Spleen (tissue), 11 donors: ENCODE measurements around the gene NFU1. TPM values are rescaled to one million over a fixed set of nuclear protein-coding genes. Genes with fewer than 3 reads are reported as not detected.

Source experiments
- DNase-seq: peaks from one replicate; pipeline ENCODE4 v3.0.0-alpha.2; 2020
- H3K27ac ChIP-seq, 8 donors: fragments of 200-600 bp; sonication (generic) in 7 of 8; 1 replicate in 4 of 8; 2 replicates in 4 of 8; pipeline versions ENCODE4 v1.5.0 to v1.8.0; 2016 to 2021; ENCODE audit warnings: inconsistent platforms in 4 of 8, mild to moderate bottlenecking in 4 of 8, moderate library complexity in 1 of 8
- H3K27me3 ChIP-seq, 7 donors: fragments of 200-600 bp; sonication (generic) in 6 of 7; replicated peaks in 1 of 7; 1 replicate in 4 of 7; 2 replicates in 3 of 7; pipeline versions ENCODE4 v1.5.0 to v1.8.0; 2016 to 2021; ENCODE audit warnings: inconsistent platforms in 3 of 7, mild to moderate bottlenecking in 1 of 7
- H3K36me3 ChIP-seq, 6 donors: fragments of 200-600 bp; sonication (generic) in 5 of 6; 1 replicate in 4 of 6; 2 replicates in 2 of 6; pipeline versions ENCODE4 v1.5.0 to v1.8.0; 2016 to 2021; ENCODE audit warnings: inconsistent platforms in 2 of 6
- H3K4me1 ChIP-seq, 6 donors: fragments of 200-600 bp; sonication (generic) in 5 of 6; 1 replicate in 3 of 6; 2 replicates in 3 of 6; pipeline versions ENCODE4 v1.5.0 to v1.8.0; 2016 to 2021; ENCODE audit warnings: inconsistent platforms in 3 of 6
- H3K4me3 ChIP-seq, 8 donors: fragments of 200-600 bp; sonication (generic) in 7 of 8; 1 replicate in 4 of 8; 2 replicates in 4 of 8; pipeline versions ENCODE4 v1.5.0 to v1.8.0; 2016 to 2021; ENCODE audit warnings: inconsistent platforms in 4 of 8, mild to moderate bottlenecking in 4 of 8, moderate library complexity in 2 of 8
- H3K9me3 ChIP-seq, 8 donors: fragments of 200-600 bp; sonication (generic) in 7 of 8; 1 replicate in 4 of 8; 2 replicates in 4 of 8; pipeline versions ENCODE4 v1.5.0 to v1.8.0; 2016 to 2021; ENCODE audit warnings: inconsistent platforms in 4 of 8
- CTCF ChIP-seq, 11 experiments: fragments of 200-600 bp in 7 of 11; fragments of 450-650 bp in 4 of 11; sonication (generic) in 4 of 11; IDR thresholded peaks in 8 of 11; conservative IDR thresholded peaks in 3 of 11; 1 replicate in 7 of 11; 2 replicates in 4 of 11; pipeline versions ENCODE4 v1.4.0 to v1.8.0; 2016 to 2021; ENCODE audit warnings: antibody characterized with exemption in 11 of 11, inconsistent platforms in 4 of 11, mild to moderate bottlenecking in 1 of 11
- POLR2A ChIP-seq, 3 donors: fragments of 450-650 bp; IDR thresholded peaks; one replicate each; pipeline ENCODE4 v1.5.1; 2017; ENCODE audit warnings: antibody characterized with exemption in 3 of 3, mild to moderate bottlenecking in 1 of 3
- POLR2AphosphoS5 ChIP-seq, 3 donors: sonication (generic); formaldehyde crosslinking; IDR thresholded peaks; one replicate each; pipeline ENCODE4 v1.5.1; 2017; ENCODE audit warnings: antibody characterized with exemption in 3 of 3
- WGBS, 5 donors: extraction: QIAGEN DNeasy Blood & Tissue Kit in 3 of 5; methylation state at CpG; one replicate each; pipeline versions ENCODE4 v1.1.5 to v1.1.7; 2013 to 2018; 5-methylcytosine and 5-hydroxymethylcytosine counted together
- intact Hi-C: fragments of 100-400 bp; cut with DNase I; formaldehyde crosslinking; loops from one replicate; pipeline ENCODE4 v1.15.0; 2023; ENCODE audit warnings: low total_unique reads
- polyA plus RNA-seq, 3 donors: library from polyadenylated mRNA; stranded (reverse); fragments of 200-250 nt; gene quantifications; one replicate each; pipeline ENCODE4 v1.2.1, GENCODE V29; 2013
- total RNA-seq, 7 donors: library from RNA; depleted of rRNA in 3 of 7; stranded (reverse); fragments of >200 nt in 3 of 7; fragmentation: NEBNext Ultra II Directional in 4 of 7; extraction: Animal tissue kit (Norgen Biotek cat#: 25700) in 4 of 7; gene quantifications; one replicate each; pipeline versions ENCODE4 v1.1.0 to v1.2.1, GENCODE V29; 2016 to 2021
- donor health status: healthy with polysubstance abuse.
- donor health status: DM: no; HTN: no; CAD: no; lungs with moderate emphysema.
- donor health status: DM: no; HTN: no; CAD: no.
- donor health status: Bipolar disorder and iron deficiency.
- donor health status: healthy.
- donor health status: DM: no; HTN: no; CAD: no.
- donor health status: DM: yes; HTN: yes; CAD: no.

Gene NFU1
- total and polyA plus RNA-seq, 10 donors, result 24.8 to 53.0 (median 33.2) TPM

DNA sequence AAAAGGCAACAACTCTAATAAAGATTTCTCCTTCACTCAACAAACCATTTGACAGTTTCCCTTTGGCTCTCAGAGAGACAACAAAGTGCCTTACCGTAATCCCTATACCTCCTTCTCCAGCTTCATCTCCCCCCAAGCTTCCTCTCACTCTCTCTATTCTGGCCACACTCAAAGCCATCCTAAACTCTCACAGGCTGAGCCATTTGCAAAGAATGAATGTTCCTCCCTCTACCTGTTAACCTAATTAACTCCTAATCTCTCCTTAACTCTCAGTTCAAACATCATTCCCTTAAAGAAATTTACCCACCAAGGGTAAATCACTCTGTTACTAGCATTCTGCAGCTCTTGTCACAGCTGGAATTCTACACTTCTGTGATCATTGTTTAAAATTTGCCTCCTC, 88.5 kb downstream of the NFU1 start:
- Histone ChIP-seq H3K4me3 (no peak overlapping the region), H3K27ac (no peak overlapping the region), H3K9me3 (no peaks in the 10 kb centered on the region), H3K27me3 (no peaks in the 10 kb centered on the region), H3K36me3 (peaks cover 0 to 100% (median 77%) of the 10 kb centered on the region in 6 donors), H3K4me1 (no peaks in the 10 kb centered on the region)
- WGBS, 5 donors, result 92 to 100% (median 100%) methylated on average over 1 of the region's 1 CpG
- intact Hi-C loops, result no loop called here
- DNase-seq, result no peak
- TF ChIP-seq POLR2AphosphoS5 (IDR thresholded peaks at IDR 0.05), result no peak
- no peak for TF ChIP-seq CTCF (IDR thresholded peaks at IDR 0.05 in 8 of 11, conservative IDR thresholded peaks at IDR 0.05 in 3 of 11)
- no peak for TF ChIP-seq POLR2A (IDR thresholded peaks at IDR 0.05)

Other genes with a start within 250 kb of the NFU1 start
- 10 to 100 TPM; 15.8 to 27.7 (median 22.1) TPM for gene GFPT1, start 50.2 kb downstream of the NFU1 start, total RNA-seq
- gene GFPT1, start 50.2 kb downstream of the NFU1 start, polyA plus RNA-seq, result 1 to 10 TPM; 2.4 to 4.0 (median 3.5) TPM
- gene AAK1, start 206.3 kb upstream of the NFU1 start, total RNA-seq, result 10 to 100 TPM; 57.7 to 95.1 (median 88.4) TPM
- gene AAK1, start 206.3 kb upstream of the NFU1 start, polyA plus RNA-seq, result 10 to 100 TPM in 2 of 3 donors, 1 to 10 TPM in 1; 8.3 to 29.9 (median 10.9) TPM